Neural cell (in vitro differentiated cells): ENCODE results near the gene SHMT2. TPM values are rescaled to one million over a fixed set of nuclear protein-coding genes. Genes with fewer than 3 reads are reported as not detected.

Source experiments
- H2AFZ ChIP-seq: fragments of 200-600, 300-800 bp; sonication (generic), shearing (Covaris generic); 2 replicates; pipeline ENCODE4 v1.6.0; 2014; ENCODE audit warnings: low read depth, mild to moderate bottlenecking, antibody characterized with exemption, low read length, moderate library complexity
- H3F3A ChIP-seq: fragments of 200-600 bp; shearing (Covaris generic); 2 replicates; pipeline ENCODE4 v1.6.1; 2016; ENCODE audit warnings: mild to moderate bottlenecking, moderate library complexity, mixed read lengths, antibody characterized with exemption, low read length; ENCODE audit not compliant: insufficient read depth, poor library complexity, severe bottlenecking
- H3K27ac ChIP-seq: fragments of 200-600, 300-800 bp; sonication (generic), shearing (Covaris generic); 2 replicates; pipeline ENCODE4 v1.5.1; 2014; ENCODE audit warnings: mild to moderate bottlenecking, low read length, moderate library complexity
- H3K27me3 ChIP-seq: fragments of 300-800, 200-600 bp; sonication (generic), shearing (Covaris generic); 2 replicates; pipeline ENCODE4 v1.6.0; 2014; ENCODE audit warnings: mild to moderate bottlenecking, low read depth, low read length, moderate library complexity; ENCODE audit not compliant: insufficient read depth
- H3K36me3 ChIP-seq: fragments of 300-800, 200-600 bp; sonication (generic), shearing (Covaris generic); 2 replicates; pipeline ENCODE4 v1.5.1; 2014; ENCODE audit warnings: mild to moderate bottlenecking, antibody characterized with exemption, low read length, moderate library complexity; ENCODE audit not compliant: insufficient read depth
- H3K4me2 ChIP-seq: fragments of 300-800, 200-600 bp; sonication (generic), shearing (Covaris generic); 2 replicates; pipeline ENCODE4 v1.6.0; 2014; ENCODE audit warnings: mild to moderate bottlenecking, low read length
- H3K4me3 ChIP-seq: fragments of 300-800, 200-600 bp; sonication (generic), shearing (Covaris generic); 2 replicates; pipeline ENCODE4 v1.5.1; 2014; ENCODE audit warnings: mild to moderate bottlenecking, low read length, moderate library complexity
- H3K79me2 ChIP-seq: fragments of 200-600 bp; shearing (Covaris generic); replicated peaks from 2 replicates; pipeline ENCODE4 v1.6.0; 2014; ENCODE audit warnings: mild to moderate bottlenecking, low read length, moderate library complexity; ENCODE audit not compliant: insufficient read depth
- H3K9ac ChIP-seq: fragments of 300-800, 200-600 bp; sonication (generic), shearing (Covaris generic); 2 replicates; pipeline ENCODE4 v1.6.1; 2016; ENCODE audit warnings: mild to moderate bottlenecking, low read length, mixed read lengths
- H3K9me2 ChIP-seq: fragments of 200-600 bp; shearing (Covaris generic); 2 replicates; pipeline ENCODE4 v1.6.1; 2016; ENCODE audit warnings: mild to moderate bottlenecking, low read length, mixed read lengths; ENCODE audit not compliant: insufficient read depth
- H3K9me3 ChIP-seq: fragments of 200-600, 300-800 bp; sonication (generic), shearing (Covaris generic); 2 replicates; pipeline ENCODE4 v1.6.1; 2016; ENCODE audit warnings: mild to moderate bottlenecking, mixed run types, low read length, moderate library complexity, mixed read lengths
- H4K20me1 ChIP-seq: fragments of 200-600 bp; shearing (Covaris generic); 2 replicates; pipeline ENCODE4 v1.6.1; 2016; ENCODE audit warnings: mild to moderate bottlenecking, mixed run types; ENCODE audit not compliant: insufficient read depth
- CTCF ChIP-seq: fragments of 450-650 bp; IDR thresholded peaks from 2 replicates; pipeline ENCODE4 v1.5.1; 2014; ENCODE audit warnings: antibody characterized with exemption, mild to moderate bottlenecking, moderate library complexity; ENCODE audit not compliant: poor library complexity, severe bottlenecking
- EP300 ChIP-seq: fragments of 450-650 bp; conservative IDR thresholded peaks from 2 replicates; pipeline ENCODE4 v1.6.1; 2014; ENCODE audit warnings: antibody characterized with exemption, mild to moderate bottlenecking, moderate library complexity; ENCODE audit not compliant: poor library complexity, severe bottlenecking
- EZH2 ChIP-seq: fragments of 200-600, 300-800 bp; shearing (Covaris generic), sonication (generic); IDR thresholded peaks from 2 replicates; pipeline ENCODE4 v1.6.1; 2014; ENCODE audit warnings: antibody characterized with exemption, low read length, borderline replicate concordance, mild to moderate bottlenecking; ENCODE audit not compliant: insufficient read depth, poor library complexity, severe bottlenecking
- MXI1 ChIP-seq: fragments of 450-650 bp; conservative IDR thresholded peaks from 2 replicates; pipeline ENCODE4 v1.6.1; 2014; ENCODE audit warnings: antibody characterized with exemption, mild to moderate bottlenecking; ENCODE audit not compliant: poor library complexity, severe bottlenecking
- POLR2AphosphoS5 ChIP-seq: IDR thresholded peaks from 2 replicates; pipeline ENCODE4 v1.6.1; 2012
- RAD21 ChIP-seq: fragments of 450-650 bp; conservative IDR thresholded peaks from 2 replicates; pipeline ENCODE4 v1.6.1; 2014; ENCODE audit warnings: antibody characterized with exemption, mild to moderate bottlenecking, moderate library complexity
- REST ChIP-seq: IDR thresholded peaks from 2 replicates; pipeline ENCODE4 v1.6.1; 2012; ENCODE audit warnings: borderline replicate concordance
- SMC3 ChIP-seq: fragments of 450-650 bp; conservative IDR thresholded peaks from 2 replicates; pipeline ENCODE4 v1.6.1; 2014; ENCODE audit warnings: antibody characterized with exemption, mild to moderate bottlenecking, moderate library complexity; ENCODE audit not compliant: poor library complexity
- TAF1 ChIP-seq: IDR thresholded peaks from 2 replicates; pipeline ENCODE4 v1.6.1; 2012; ENCODE audit warnings: low read depth
- polyA plus RNA-seq: library from polyadenylated mRNA; depleted of rRNA; stranded (reverse); fragments of >200 nt; gene quantifications from 2 replicates; pipeline ENCODE4 v1.2.3, GENCODE V29; 2014

Gene SHMT2
- polyA plus RNA-seq, 1 donor from 2014 or later: 38.2 TPM

- peaks cover 4% of the 10 kb centered on the region for H3K36me3 ChIP-seq
- no peak overlapping the region for H3K4me3 ChIP-seq
- H3K27me3 ChIP-seq: no peaks in the 10 kb centered on the region
- no peak overlapping the region for H2AFZ ChIP-seq
- H3K9me2 ChIP-seq: no peaks in the 10 kb centered on the region
- no peak overlapping the region for H3K27ac ChIP-seq
- H3K9me3 ChIP-seq: no peaks in the 10 kb centered on the region
- H3K79me2 ChIP-seq: no peaks in the 10 kb centered on the region
- H3K4me2 ChIP-seq: no peak overlapping the region
- H4K20me1 ChIP-seq: no peaks in the 10 kb centered on the region
- TF ChIP-seq REST (no peak), EP300 (no peak), MXI1 (no peak), TAF1 (no peak), POLR2AphosphoS5 (no peak)
- H3F3A ChIP-seq: no peaks in the 10 kb centered on the region
- no peak overlapping the region for H3K9ac ChIP-seq
These were observed 41.5 kb downstream of the SHMT2 start for GRCh38 chr12:57270966-57271470.

GRCh38 chr12:57272337-57273151, 43.0 kb downstream of the SHMT2 start:
- Histone ChIP-seq H3K9me2 (no peaks in the 10 kb centered on the region), H3K9ac (no peak overlapping the region), H3K27ac (no peak overlapping the region), H3K27me3 (no peaks in the 10 kb centered on the region), H4K20me1 (no peaks in the 10 kb centered on the region), H3K36me3 (peaks cover 4% of the 10 kb centered on the region), H2AFZ (no peak overlapping the region), H3K4me3 (no peak overlapping the region), H3K4me2 (no peak overlapping the region), H3F3A (no peaks in the 10 kb centered on the region), H3K9me3 (no peaks in the 10 kb centered on the region), H3K79me2 (no peaks in the 10 kb centered on the region)
- TF ChIP-seq POLR2AphosphoS5: no peak

DNA sequence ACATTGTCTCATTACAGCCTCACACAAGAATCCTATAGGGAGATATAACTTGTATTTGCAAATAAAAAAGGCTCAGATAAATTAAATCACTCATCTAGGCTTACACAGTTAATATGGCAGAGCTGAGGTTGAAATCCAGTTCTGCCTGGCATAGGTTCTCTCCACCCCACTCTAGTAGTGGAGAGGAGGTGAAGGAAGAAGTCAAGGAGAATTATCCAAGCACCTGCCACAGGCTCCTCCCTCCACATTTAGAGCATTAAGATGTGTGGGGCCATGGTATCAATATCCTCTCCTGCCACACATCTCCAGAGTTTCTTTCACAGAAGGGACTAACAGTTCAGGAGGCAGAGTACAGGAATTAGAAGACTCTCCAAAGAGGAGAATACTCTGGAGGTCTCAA, 44.0 kb downstream of the SHMT2 start:
- Histone ChIP-seq H3K27ac (no peak overlapping the region), H4K20me1 (no peaks in the 10 kb centered on the region), H2AFZ (no peak overlapping the region), H3K36me3 (no peaks in the 10 kb centered on the region), H3K4me2 (no peak overlapping the region), H3K9ac (no peak overlapping the region), H3K27me3 (no peaks in the 10 kb centered on the region), H3F3A (no peaks in the 10 kb centered on the region), H3K79me2 (no peaks in the 10 kb centered on the region), H3K9me3 (no peaks in the 10 kb centered on the region), H3K9me2 (no peaks in the 10 kb centered on the region), H3K4me3 (no peak overlapping the region)
- TF ChIP-seq POLR2AphosphoS5: no peak
- TF ChIP-seq CTCF: no peak
- no peak for TF ChIP-seq TAF1
- TF ChIP-seq REST: no peak
- no peak for TF ChIP-seq EP300
- no peak for TF ChIP-seq EZH2
- TF ChIP-seq RAD21: no peak
- TF ChIP-seq SMC3: no peak
- TF ChIP-seq MXI1: no peak
